Activated CD4-positive, alpha-beta T cell treated with anti-CD3 and anti-CD28 coated beads, Interleukin-2, amount 10 ng/mL, durations not matched to agents 7 days and 5 days (primary cell): ENCODE data around the gene SEMA3A. TPM values are rescaled to one million over a fixed set of nuclear protein-coding genes. Genes with fewer than 3 reads are reported as not detected.

Experiments used
- CTCF ChIA-PET: fragments of 350-600 bp; sonication (Branson Sonifier 250); formaldehyde crosslinking; loops from one replicate; lab custom pipeline; 2021; ENCODE audit warnings: antibody characterized with exemption; lab: Charles Lee
- POLR2A ChIA-PET: fragments of 350-600 bp; sonication (Branson Sonifier 250); formaldehyde crosslinking; loops from one replicate; lab custom pipeline; 2021; ENCODE audit warnings: antibody characterized with exemption; lab: Charles Lee
- DNase-seq: peaks from one replicate; pipeline ENCODE4 v3.0.0-alpha.2; 2020
- H3K27ac Mint-ChIP-seq: one replicate; pipeline ENCODE4 v1.8.0; 2021; ENCODE audit warnings: mild to moderate bottlenecking, moderate library complexity, mixed read lengths
- H3K27me3 Mint-ChIP-seq: one replicate; pipeline ENCODE4 v1.8.0; 2021; ENCODE audit warnings: mixed read lengths
- H3K36me3 Mint-ChIP-seq: one replicate; pipeline ENCODE4 v1.8.0; 2021; ENCODE audit warnings: low read depth, mixed read lengths
- H3K4me1 Mint-ChIP-seq: one replicate; pipeline ENCODE4 v1.8.0; 2021; ENCODE audit warnings: mixed read lengths
- H3K4me3 Mint-ChIP-seq: one replicate; pipeline ENCODE4 v1.8.0; 2021; ENCODE audit warnings: mild to moderate bottlenecking, moderate library complexity, mixed read lengths
- H3K9me3 Mint-ChIP-seq: one replicate; pipeline ENCODE4 v1.8.0; 2021; ENCODE audit warnings: mixed read lengths
- total RNA-seq, 2 experiments: library from RNA; stranded (reverse); gene quantifications; one replicate each; pipeline ENCODE4 v1.2.3, GENCODE V29; 2021

Gene SEMA3A
- total RNA-seq, 2 experiments from 2014 or later: 1.3 to 1.4 TPM

- Mint-ChIP-seq H3K27me3 (no peaks in the 10 kb centered on the region), H3K4me3 (no peak overlapping the region), H3K27ac (no peak overlapping the region), H3K36me3 (peaks cover 3% of the 10 kb centered on the region), H3K9me3 (peaks cover 3% of the 10 kb centered on the region), H3K4me1 (no peaks in the 10 kb centered on the region)
- ChIA-PET POLR2A (no interaction called here), CTCF (no interaction called here)
- no peak for DNase-seq
Measured at GRCh38 chr7:84138411-84138810, 56.2 kb downstream of the SEMA3A start.

GRCh38 chr7:84137812-84138211 is 56.8 kb downstream of the SEMA3A start:
- no peaks in the 10 kb centered on the region for H3K27me3 Mint-ChIP-seq
- CTCF ChIA-PET: no interaction called here
- POLR2A ChIA-PET: no interaction called here
- H3K4me1 Mint-ChIP-seq: no peaks in the 10 kb centered on the region
- H3K9me3 Mint-ChIP-seq: peaks cover 3% of the 10 kb centered on the region
- peaks cover 3% of the 10 kb centered on the region for H3K36me3 Mint-ChIP-seq
- no peak for DNase-seq
- H3K27ac Mint-ChIP-seq: no peak overlapping the region
- H3K4me3 Mint-ChIP-seq: no peak overlapping the region

- no peaks in the 10 kb centered on the region for H3K4me1 Mint-ChIP-seq
- no peak overlapping the region for H3K4me3 Mint-ChIP-seq
Measured at GRCh38 chr7:84136809-84137208, 57.8 kb downstream of the SEMA3A start.

GRCh38 chr7:84136336-84136735 is 58.3 kb downstream of the SEMA3A start:
- DNase-seq: no peak
- H3K27ac Mint-ChIP-seq: no peak overlapping the region
- no peaks in the 10 kb centered on the region for H3K27me3 Mint-ChIP-seq
- H3K36me3 Mint-ChIP-seq: no peaks in the 10 kb centered on the region
- ChIA-PET CTCF (no interaction called here), POLR2A (no interaction called here)
- no peaks in the 10 kb centered on the region for H3K4me1 Mint-ChIP-seq
- H3K9me3 Mint-ChIP-seq: no peaks in the 10 kb centered on the region
- H3K4me3 Mint-ChIP-seq: no peak overlapping the region

More at GRCh38 chr7:84136809-84137208, 57.8 kb downstream of the SEMA3A start:
- CTCF ChIA-PET: no interaction called here
- Mint-ChIP-seq H3K36me3 (peaks cover 3% of the 10 kb centered on the region), H3K27me3 (no peaks in the 10 kb centered on the region), H3K9me3 (peaks cover 3% of the 10 kb centered on the region), H3K27ac (no peak overlapping the region)
- POLR2A ChIA-PET: no interaction called here
- DNase-seq: no peak

- Mint-ChIP-seq H3K4me1 (no peaks in the 10 kb centered on the region), H3K9me3 (no peaks in the 10 kb centered on the region), H3K27ac (no peak overlapping the region), H3K36me3 (no peaks in the 10 kb centered on the region), H3K27me3 (no peaks in the 10 kb centered on the region), H3K4me3 (no peak overlapping the region)
- CTCF ChIA-PET: no interaction called here
- POLR2A ChIA-PET: no interaction called here
- DNase-seq: no peak
Measured at GRCh38 chr7:84134169-84134568, 60.4 kb downstream of the SEMA3A start.

- no peak for DNase-seq
- POLR2A ChIA-PET: no interaction called here
- CTCF ChIA-PET: no interaction called here
- peaks cover 4% of the 10 kb centered on the region for H3K4me1 Mint-ChIP-seq
- H3K4me3 Mint-ChIP-seq: no peak overlapping the region
- no peak overlapping the region for H3K27ac Mint-ChIP-seq
- H3K9me3 Mint-ChIP-seq: no peaks in the 10 kb centered on the region
- H3K27me3 Mint-ChIP-seq: no peaks in the 10 kb centered on the region
- H3K36me3 Mint-ChIP-seq: no peaks in the 10 kb centered on the region
Measured at GRCh38 chr7:84125654-84126053, 68.9 kb downstream of the SEMA3A start.

GRCh38 chr7:84123965-84124547 is 70.5 kb downstream of the SEMA3A start:
- Mint-ChIP-seq H3K27me3 (no peaks in the 10 kb centered on the region), H3K4me1 (peaks cover 4% of the 10 kb centered on the region), H3K9me3 (no peaks in the 10 kb centered on the region), H3K27ac (no peak overlapping the region), H3K36me3 (no peaks in the 10 kb centered on the region), H3K4me3 (no peak overlapping the region)
- DNase-seq: no peak
- POLR2A ChIA-PET: no interaction called here
- CTCF ChIA-PET: no interaction called here

GRCh38 chr7:84122582-84123360 is 71.8 kb downstream of the SEMA3A start:
- H3K36me3 Mint-ChIP-seq: no peaks in the 10 kb centered on the region
- H3K9me3 Mint-ChIP-seq: no peaks in the 10 kb centered on the region
- POLR2A ChIA-PET: no interaction called here
- no peak for DNase-seq
- H3K27ac Mint-ChIP-seq: no peak overlapping the region
- CTCF ChIA-PET: no interaction called here
- H3K4me3 Mint-ChIP-seq: no peak overlapping the region
- no peaks in the 10 kb centered on the region for H3K27me3 Mint-ChIP-seq
- peaks cover 4% of the 10 kb centered on the region for H3K4me1 Mint-ChIP-seq

- POLR2A ChIA-PET: no interaction called here
- Mint-ChIP-seq H3K9me3 (no peaks in the 10 kb centered on the region), H3K27me3 (no peaks in the 10 kb centered on the region), H3K4me3 (no peak overlapping the region), H3K27ac (no peak overlapping the region), H3K4me1 (no peaks in the 10 kb centered on the region), H3K36me3 (no peaks in the 10 kb centered on the region)
- no peak for DNase-seq
- CTCF ChIA-PET: no interaction called here
Measured at GRCh38 chr7:84117304-84117703, 77.3 kb downstream of the SEMA3A start.

- no peaks in the 10 kb centered on the region for H3K27me3 Mint-ChIP-seq
- ChIA-PET POLR2A (no interaction called here), CTCF (no interaction called here)
- no peaks in the 10 kb centered on the region for H3K9me3 Mint-ChIP-seq
- H3K4me3 Mint-ChIP-seq: no peak overlapping the region
- no peaks in the 10 kb centered on the region for H3K4me1 Mint-ChIP-seq
- H3K27ac Mint-ChIP-seq: no peak overlapping the region
- no peak for DNase-seq
- H3K36me3 Mint-ChIP-seq: no peaks in the 10 kb centered on the region
Measured at GRCh38 chr7:84113906-84114850, 80.4 kb downstream of the SEMA3A start.

- no peak for DNase-seq
- no peaks in the 10 kb centered on the region for H3K36me3 Mint-ChIP-seq
- no peak overlapping the region for H3K27ac Mint-ChIP-seq
- no peak overlapping the region for H3K4me3 Mint-ChIP-seq
- H3K27me3 Mint-ChIP-seq: no peaks in the 10 kb centered on the region
- H3K9me3 Mint-ChIP-seq: no peaks in the 10 kb centered on the region
- H3K4me1 Mint-ChIP-seq: no peaks in the 10 kb centered on the region
- ChIA-PET POLR2A (no interaction called here), CTCF (no interaction called here)
Measured at GRCh38 chr7:84113286-84113685, 81.3 kb downstream of the SEMA3A start.

- CTCF ChIA-PET: no interaction called here
- POLR2A ChIA-PET: no interaction called here
- no peaks in the 10 kb centered on the region for H3K9me3 Mint-ChIP-seq
- H3K4me3 Mint-ChIP-seq: no peak overlapping the region
- no peaks in the 10 kb centered on the region for H3K27me3 Mint-ChIP-seq
- no peak overlapping the region for H3K27ac Mint-ChIP-seq
- no peak for DNase-seq
- H3K36me3 Mint-ChIP-seq: no peaks in the 10 kb centered on the region
- H3K4me1 Mint-ChIP-seq: no peaks in the 10 kb centered on the region
Measured at GRCh38 chr7:84112771-84113170, 81.8 kb downstream of the SEMA3A start.

- Mint-ChIP-seq H3K4me3 (no peak overlapping the region), H3K36me3 (no peaks in the 10 kb centered on the region), H3K9me3 (no peaks in the 10 kb centered on the region), H3K27me3 (no peaks in the 10 kb centered on the region), H3K27ac (no peak overlapping the region), H3K4me1 (no peaks in the 10 kb centered on the region)
- POLR2A ChIA-PET: no interaction called here
- CTCF ChIA-PET: no interaction called here
- DNase-seq: no peak
Measured at GRCh38 chr7:84111842-84112241, 82.7 kb downstream of the SEMA3A start.
